Astrocyte of the spinal cord (primary cell): ENCODE data around the gene FAM234B.

Experiments
- DNase-seq: peaks from one replicate; pipeline ENCODE4 v3.0.0; 2011; ENCODE audit warnings: low read depth, low spot score
- H3K4me3 ChIP-seq: 2 replicates; pipeline ENCODE4 v1.5.1; 2011; ENCODE audit warnings: low read depth, mild to moderate bottlenecking, low read length, moderate library complexity
- in situ Hi-C: cut with HindIII; loops from 2 replicates; pipeline ENCODE4 v1.10.0; 2017; ENCODE audit warnings: low sequenced_read_pairs
- TF ChIP-seq, protein P1 (sequence below): IDR thresholded peaks from 2 replicates; pipeline ENCODE4 v1.5.1; 2012; ENCODE audit warnings: low read depth, mild to moderate bottlenecking, low read length, inconsistent platforms

The FAM234B gene

GRCh38 chr12:12999271-12999958 is 44.8 kb upstream of the FAM234B start:
- in situ Hi-C loops = no loop called here
- TF ChIP-seq, protein P1, sequence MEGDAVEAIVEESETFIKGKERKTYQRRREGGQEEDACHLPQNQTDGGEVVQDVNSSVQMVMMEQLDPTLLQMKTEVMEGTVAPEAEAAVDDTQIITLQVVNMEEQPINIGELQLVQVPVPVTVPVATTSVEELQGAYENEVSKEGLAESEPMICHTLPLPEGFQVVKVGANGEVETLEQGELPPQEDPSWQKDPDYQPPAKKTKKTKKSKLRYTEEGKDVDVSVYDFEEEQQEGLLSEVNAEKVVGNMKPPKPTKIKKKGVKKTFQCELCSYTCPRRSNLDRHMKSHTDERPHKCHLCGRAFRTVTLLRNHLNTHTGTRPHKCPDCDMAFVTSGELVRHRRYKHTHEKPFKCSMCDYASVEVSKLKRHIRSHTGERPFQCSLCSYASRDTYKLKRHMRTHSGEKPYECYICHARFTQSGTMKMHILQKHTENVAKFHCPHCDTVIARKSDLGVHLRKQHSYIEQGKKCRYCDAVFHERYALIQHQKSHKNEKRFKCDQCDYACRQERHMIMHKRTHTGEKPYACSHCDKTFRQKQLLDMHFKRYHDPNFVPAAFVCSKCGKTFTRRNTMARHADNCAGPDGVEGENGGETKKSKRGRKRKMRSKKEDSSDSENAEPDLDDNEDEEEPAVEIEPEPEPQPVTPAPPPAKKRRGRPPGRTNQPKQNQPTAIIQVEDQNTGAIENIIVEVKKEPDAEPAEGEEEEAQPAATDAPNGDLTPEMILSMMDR = no peak
- H3K4me3 ChIP-seq = peak overlapping the region; percentile 81
- DNase-seq = no peak

DNA sequence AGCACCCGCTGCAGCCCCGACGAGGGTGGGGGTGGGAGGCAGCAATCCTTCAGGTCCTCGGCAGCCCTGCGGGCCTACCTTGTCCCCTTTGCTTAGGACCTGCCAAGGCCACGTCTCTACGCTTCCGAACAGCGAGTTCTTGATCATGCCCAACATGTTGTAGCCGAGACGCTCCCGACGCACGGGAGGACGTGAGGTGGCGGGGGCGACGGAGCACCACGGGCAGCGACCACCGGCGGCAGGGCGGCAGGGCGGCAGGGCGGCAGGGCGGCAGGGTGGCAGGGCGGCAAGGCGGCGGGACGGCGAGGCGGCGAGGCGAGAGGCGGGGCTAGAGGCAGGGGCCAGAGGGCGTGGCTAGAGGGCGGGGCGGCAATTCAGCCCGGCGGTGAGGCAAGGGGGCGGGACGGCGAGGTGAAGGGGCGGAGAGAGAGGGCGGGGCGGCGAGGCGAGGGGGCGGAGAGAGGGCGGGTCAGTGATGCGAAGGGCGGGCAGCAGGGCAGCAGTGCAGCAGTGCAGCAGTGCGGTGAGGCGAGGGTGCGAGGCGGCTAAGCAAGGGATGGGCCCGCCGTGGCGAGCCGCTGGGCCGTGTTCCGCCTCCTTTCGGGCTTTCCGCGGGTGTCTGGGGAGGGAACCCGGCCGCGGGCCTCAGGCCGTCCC is 44.1 kb upstream of the FAM234B start, which contains the start of gene HEBP1:
Gene HEBP1 (minus strand): TSS at position 307 of the 657 bp plus-strand sequence. CDS start 151 bp downstream, at position 156.
- peak within 1 kb of the TSS; percentile 81 for H3K4me3 ChIP-seq
- TF ChIP-seq, protein P1 = no peak
- peak; percentile 89 for DNase-seq
- in situ Hi-C loops = no loop called here

GRCh38 chr12:13000616-13000924 is 43.6 kb upstream of the FAM234B start:
- in situ Hi-C loops = no loop called here
- no peak for DNase-seq
- H3K4me3 ChIP-seq = peak overlapping the region; percentile 44

GRCh38 chr12:13000925-13001774 is 43.0 kb upstream of the FAM234B start:
- TF ChIP-seq, protein P1 = peak; percentile 37
- DNase-seq = peak; percentile 54
- H3K4me3 ChIP-seq = peak overlapping the region; percentile 44
- in situ Hi-C loops = no loop called here

More at GRCh38 chr12:13000616-13000924, 43.6 kb upstream of the FAM234B start:
- TF ChIP-seq, protein P1 = no peak

GRCh38 chr12:13001775-13002040 is 42.5 kb upstream of the FAM234B start:
- peak overlapping the region; percentile 44 for H3K4me3 ChIP-seq
- TF ChIP-seq, protein P1 = no peak
- DNase-seq = no peak
- in situ Hi-C loops = no loop called here

GRCh38 chr12:13002301-13003097 is 41.7 kb upstream of the FAM234B start:
- no peak overlapping the region for H3K4me3 ChIP-seq
- in situ Hi-C loops = no loop called here
- DNase-seq = no peak
- TF ChIP-seq, protein P1 = no peak
